PC-3 (cell line): Measurements from ENCODE around the gene MYH10. TPM values are rescaled to one million over a fixed set of nuclear protein-coding genes. Genes with fewer than 3 reads are reported as not detected.

ENCODE experiments used
- ATAC-seq: fragments of 200-7000 bp; cut with Tn5 transposase; 2 replicates; pipeline ENCODE4 v1.9.1; 2020; ENCODE audit warnings: mild to moderate bottlenecking, moderate library complexity
- BruUV-seq: library from RNA; stranded (reverse); fragments of 400-500 nt; replicated peaks from 2 replicates; lab custom pipeline; 2021; lab: Mats Ljungman, UMichigan
- CTCF ChIA-PET: fragments of 300-600 bp; sonication (Branson Sonifier 250); formaldehyde crosslinking; loops from one replicate; lab custom pipeline; 2022; ENCODE audit warnings: antibody characterized with exemption; lab: Charles Lee
- POLR2A ChIA-PET: fragments of 300-600 bp; sonication (Branson Sonifier 250); formaldehyde crosslinking; loops from one replicate; lab custom pipeline; 2022; ENCODE audit warnings: antibody characterized with exemption; ENCODE audit not compliant: unreplicated experiment; lab: Charles Lee
- DNase-seq: peaks from one replicate; pipeline ENCODE4 v3.0.0-alpha.2; 2015
- H2AFZ ChIP-seq: fragments of 300-600 bp; sonication (generic); 2 replicates; pipeline ENCODE4 v1.6.0; 2016; ENCODE audit warnings: antibody characterized with exemption, low read length
- H3F3A ChIP-seq: fragments of 300-600 bp; sonication (generic); one replicate; pipeline ENCODE4 v1.6.0; 2017; ENCODE audit warnings: antibody characterized with exemption, low read length, control low read depth, mild to moderate bottlenecking; ENCODE audit not compliant: unreplicated experiment
- H3K27ac ChIP-seq: fragments of 300-600 bp; sonication (generic); 2 replicates; pipeline ENCODE4 v1.5.1; 2016; ENCODE audit warnings: mild to moderate bottlenecking, low read length
- H3K27me3 ChIP-seq: fragments of 300-600 bp; sonication (generic); 2 replicates; pipeline ENCODE4 v1.6.1; 2016; ENCODE audit warnings: low read length, mixed read lengths
- H3K36me3 ChIP-seq: fragments of 300-600 bp; sonication (generic); 2 replicates; pipeline ENCODE4 v1.6.1; 2016; ENCODE audit warnings: low read depth, mixed run types, low read length, mixed read lengths
- H3K4me1 ChIP-seq: fragments of 300-600 bp; sonication (generic); 2 replicates; pipeline ENCODE4 v1.5.1; 2016; ENCODE audit warnings: low read length; ENCODE audit not compliant: insufficient read depth
- H3K4me2 ChIP-seq: fragments of 300-600 bp; sonication (generic); 2 replicates; pipeline ENCODE4 v1.6.0; 2016; ENCODE audit warnings: low read length
- H3K4me3 ChIP-seq: fragments of 300-600 bp; sonication (generic); 2 replicates; pipeline ENCODE4 v1.5.1; 2016; ENCODE audit warnings: mild to moderate bottlenecking, low read length, mixed read lengths
- H3K79me2 ChIP-seq: fragments of 300-600 bp; sonication (generic); 2 replicates; pipeline ENCODE4 v1.6.1; 2017; ENCODE audit warnings: low read length, mixed read lengths
- H3K9ac ChIP-seq: fragments of 300-600 bp; sonication (generic); 2 replicates; pipeline ENCODE4 v1.6.0; 2016; ENCODE audit warnings: mild to moderate bottlenecking, low read length
- H3K9me2 ChIP-seq: fragments of 300-600 bp; sonication (generic); replicated peaks from 2 replicates; pipeline ENCODE4 v1.6.1; 2016; ENCODE audit warnings: mixed run types, low read length, mixed read lengths
- H3K9me3 ChIP-seq: fragments of 300-600 bp; sonication (generic); 2 replicates; pipeline ENCODE4 v1.6.1; 2016; ENCODE audit warnings: low read length, mixed read lengths
- H4K20me1 ChIP-seq: fragments of 300-600 bp; sonication (generic); 2 replicates; pipeline ENCODE4 v1.6.1; 2016; ENCODE audit warnings: low read length, mixed read lengths
- CTCF ChIP-seq: fragments of 300-600 bp; sonication (generic); conservative IDR thresholded peaks from 2 replicates; pipeline ENCODE4 v1.5.1; 2017; ENCODE audit warnings: antibody characterized with exemption, low read depth, mild to moderate bottlenecking, low read length
- EZH2 ChIP-seq: fragments of 300-600 bp; sonication (generic); IDR thresholded peaks from one replicate; pipeline ENCODE4 v1.6.1; 2017; ENCODE audit warnings: antibody characterized with exemption, mild to moderate bottlenecking, low read length; ENCODE audit not compliant: unreplicated experiment
- EZH2phosphoT487 ChIP-seq: fragments of 300-600 bp; sonication (generic); IDR thresholded peaks from 2 replicates; pipeline ENCODE4 v1.6.1; 2018; ENCODE audit warnings: mild to moderate bottlenecking, antibody characterized with exemption, low read length, borderline replicate concordance
- intact Hi-C: fragments of 100-400 bp; cut with micrococcal nuclease; formaldehyde crosslinking; loops from 2 replicates; pipeline ENCODE4 v1.9.0; 2023
- total RNA-seq: library from RNA; depleted of rRNA; stranded (reverse); fragments of >200 nt; gene quantifications from 2 replicates; pipeline ENCODE4 v1.2.3, GENCODE V29; 2014

Gene MYH10
- total RNA-seq, 1 experiment from 2014 or later: 44.6 TPM

DNA sequence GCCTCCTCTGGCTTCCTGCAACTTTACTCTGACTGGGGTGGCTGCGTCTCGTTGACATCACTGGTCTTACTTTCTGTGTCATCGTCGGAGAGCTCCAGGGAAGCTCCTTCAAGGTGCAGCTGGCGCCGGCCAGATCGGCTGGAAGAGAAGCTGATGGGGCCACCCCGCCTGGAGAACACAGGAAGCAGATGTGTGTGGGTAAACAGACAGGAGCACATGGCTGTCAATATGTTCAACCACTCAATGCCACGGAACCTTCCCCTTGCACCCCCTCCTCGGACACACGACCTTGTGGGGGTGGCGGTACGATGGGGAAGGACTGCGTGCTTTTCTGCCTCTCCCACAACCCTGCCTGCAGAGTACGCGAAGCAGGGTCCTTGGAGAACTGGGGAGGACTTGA, 154.7 kb downstream of the MYH10 start:
- H3K9me2 ChIP-seq: no peaks in the 10 kb centered on the region
- POLR2A ChIA-PET: no interaction called here
- H3K36me3 ChIP-seq: peaks cover 6% of the 10 kb centered on the region; the same call in 1 of the 2 replicates
- no peaks in the 10 kb centered on the region for H4K20me1 ChIP-seq
- no peaks in the 10 kb centered on the region for H3K9me3 ChIP-seq
- TF ChIP-seq EZH2 (no peak), CTCF (no peak), EZH2phosphoT487 (no peak)
- ATAC-seq (no peak), DNase-seq (no peak)
- H3K27me3 ChIP-seq: no peaks in the 10 kb centered on the region
- no peak overlapping the region for H3K9ac ChIP-seq
- no peaks in the 10 kb centered on the region for H3F3A ChIP-seq
- intact Hi-C loops: no loop called here
- CTCF ChIA-PET: no interaction called here
- H3K4me3 ChIP-seq: no peak overlapping the region
- no peak overlapping the region for H3K27ac ChIP-seq
- H2AFZ ChIP-seq: no peak overlapping the region
- no TSS peak for BruUV-seq
- no peak overlapping the region for H3K4me2 ChIP-seq
- H3K79me2 ChIP-seq: no peaks in the 10 kb centered on the region
- H3K4me1 ChIP-seq: peaks cover 7% of the 10 kb centered on the region; the same call in 1 of the 2 replicates

DNA sequence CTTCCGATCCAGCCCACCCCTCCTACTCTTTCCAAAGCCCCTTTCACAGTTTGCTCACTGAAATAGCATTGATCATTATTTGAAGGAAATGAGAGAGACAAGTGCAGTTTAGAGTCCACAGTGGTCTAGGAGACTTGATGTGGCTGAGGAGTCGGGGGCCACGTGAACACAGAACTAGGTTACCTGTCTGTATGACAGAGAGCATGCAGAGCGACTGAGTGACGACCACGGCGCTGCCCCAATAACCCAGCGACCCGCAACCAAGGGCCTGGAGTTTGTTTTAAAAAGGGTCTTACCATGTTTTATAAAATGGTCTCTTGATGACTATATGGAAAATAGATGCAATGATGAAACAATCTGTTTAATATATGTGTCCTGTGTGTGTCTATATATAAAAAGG, 155.3 kb downstream of the MYH10 start:
- intact Hi-C loops: no loop called here
- H3K4me2 ChIP-seq: no peak overlapping the region
- no peak overlapping the region for H2AFZ ChIP-seq
- H3K9me2 ChIP-seq: no peaks in the 10 kb centered on the region
- ChIA-PET CTCF (no interaction called here), POLR2A (no interaction called here)
- peaks cover 7% of the 10 kb centered on the region; the same call in 1 of the 2 replicates for H3K4me1 ChIP-seq
- no peaks in the 10 kb centered on the region for H3K9me3 ChIP-seq
- DNase-seq (no peak), ATAC-seq (no peak)
- no peaks in the 10 kb centered on the region for H3K27me3 ChIP-seq
- H3K27ac ChIP-seq: no peak overlapping the region
- H3K9ac ChIP-seq: no peak overlapping the region
- BruUV-seq: no TSS peak
- H4K20me1 ChIP-seq: no peaks in the 10 kb centered on the region
- no peaks in the 10 kb centered on the region for H3K79me2 ChIP-seq
- TF ChIP-seq EZH2 (no peak), CTCF (no peak), EZH2phosphoT487 (no peak)
- no peak overlapping the region for H3K4me3 ChIP-seq
- peaks cover 6% of the 10 kb centered on the region; the same call in 1 of the 2 replicates for H3K36me3 ChIP-seq
- H3F3A ChIP-seq: no peaks in the 10 kb centered on the region

DNA sequence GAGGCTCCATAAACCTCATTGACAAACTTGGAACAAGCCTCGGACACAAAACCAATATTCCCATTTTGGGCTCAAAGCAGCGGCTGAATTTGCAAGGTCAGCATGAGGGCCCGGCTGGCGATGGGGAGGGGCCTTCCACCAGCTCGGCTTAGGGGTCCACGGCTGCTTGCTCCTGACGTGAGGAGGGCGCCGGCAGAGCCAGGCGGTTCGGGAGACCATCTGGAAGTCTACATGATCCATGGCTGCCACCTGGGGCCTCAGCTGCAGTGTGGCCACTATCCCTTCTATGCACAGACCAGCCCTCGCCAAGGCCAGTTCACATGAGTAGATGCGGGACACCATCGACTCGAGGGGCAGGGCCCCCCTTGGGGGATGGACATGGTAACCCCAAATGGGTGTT, 155.7 kb downstream of the MYH10 start:
- Histone ChIP-seq H3F3A (no peaks in the 10 kb centered on the region), H3K9ac (no peak overlapping the region), H3K27me3 (no peaks in the 10 kb centered on the region), H3K4me2 (no peak overlapping the region), H3K79me2 (no peaks in the 10 kb centered on the region), H3K36me3 (peaks cover 6% of the 10 kb centered on the region; the same call in 1 of the 2 replicates), H3K4me1 (peaks cover 7% of the 10 kb centered on the region; the same call in 1 of the 2 replicates), H4K20me1 (no peaks in the 10 kb centered on the region), H3K9me2 (no peaks in the 10 kb centered on the region), H3K4me3 (no peak overlapping the region), H3K27ac (no peak overlapping the region), H3K9me3 (no peaks in the 10 kb centered on the region), H2AFZ (no peak overlapping the region)
- TF ChIP-seq EZH2 (no peak), EZH2phosphoT487 (no peak), CTCF (no peak)
- DNase-seq (no peak), ATAC-seq (no peak)
- intact Hi-C loops: no loop called here
- POLR2A ChIA-PET: no interaction called here
- BruUV-seq: no TSS peak
- CTCF ChIA-PET: no interaction called here
